Limb (tissue), 2 donors: ENCODE measurements around the gene PPP6R1.
"Not testable (repeated sequence)": the region's sequence is repeated elsewhere in the genome, so short reads cannot be mapped to it uniquely, and the experiment has no call there.

ENCODE experiments used
- DNase-seq, 2 donors: peaks; one replicate each; pipeline ENCODE4 v3.0.0-alpha.2; 2016; ENCODE audit errors: extremely low spot score in 2 of 2

PPP6R1 gene

DNA sequence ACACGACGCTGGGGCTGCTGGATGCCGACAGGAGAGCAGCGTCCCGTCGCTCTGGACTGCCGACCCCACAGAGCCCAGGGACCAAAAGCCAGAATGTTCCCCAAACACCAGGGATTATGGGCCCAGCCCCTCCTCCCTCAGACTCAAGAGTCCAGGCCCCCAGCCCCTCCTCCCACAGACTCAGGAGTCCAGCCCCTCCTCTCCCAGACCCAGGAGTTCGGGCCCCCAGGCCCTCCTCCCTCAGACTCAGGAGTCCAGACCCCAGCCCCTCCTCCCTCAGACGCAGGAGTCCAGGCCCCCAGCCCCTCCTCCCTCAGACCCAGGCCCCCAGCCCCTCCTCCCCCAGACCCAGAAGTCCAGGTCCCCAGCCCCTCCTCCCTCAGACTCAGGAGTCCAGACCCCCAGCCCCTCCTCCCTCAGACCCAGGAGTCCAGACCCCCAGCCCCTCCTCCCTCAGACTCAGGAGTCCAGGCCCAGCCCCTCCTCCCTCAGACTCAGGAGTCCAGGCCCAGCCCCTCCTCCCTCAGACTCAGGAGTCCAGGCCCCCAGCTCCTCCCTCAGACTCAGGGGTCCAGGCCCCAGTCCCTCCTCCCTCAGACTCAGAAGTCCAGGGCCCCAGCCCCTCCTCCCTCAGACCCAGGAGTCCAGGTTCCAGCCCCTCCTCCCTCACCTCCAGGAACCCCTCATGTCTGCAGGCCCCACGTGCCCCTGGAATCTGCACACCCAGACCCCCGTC, 34.0 kb downstream of the PPP6R1 start:
- not testable (repeated sequence) for DNase-seq

DNA sequence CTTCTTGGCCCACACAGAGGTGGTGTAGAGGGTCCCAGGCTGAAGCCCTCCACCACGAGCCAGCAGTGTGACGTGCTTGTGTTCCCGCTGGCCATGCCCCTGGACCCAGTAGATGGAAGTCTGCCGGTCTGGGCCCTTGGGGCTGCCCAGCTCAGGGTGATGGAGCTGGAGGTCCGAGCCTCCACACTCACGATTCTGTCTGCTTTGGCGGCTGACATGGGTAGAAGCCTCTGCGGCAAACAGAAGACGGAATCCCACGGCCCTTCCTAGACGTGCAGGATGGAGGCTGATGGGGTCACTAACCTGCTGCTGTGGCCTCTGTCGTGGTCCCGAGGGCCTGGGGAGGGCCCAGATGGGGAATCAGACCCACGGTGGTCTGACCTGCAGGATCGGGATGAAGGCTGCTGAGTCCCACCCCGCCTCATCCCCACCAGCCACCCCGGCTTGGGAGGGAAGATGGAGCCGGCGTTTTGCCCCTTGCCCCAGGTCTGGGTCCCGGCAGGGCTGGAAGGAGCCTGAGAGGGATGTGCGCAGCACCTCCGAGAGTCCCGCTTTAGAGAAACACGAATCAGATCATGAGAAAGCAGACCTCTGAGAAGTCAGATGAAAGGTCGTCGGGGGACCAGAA, 34.7 kb downstream of the PPP6R1 start:
- no peak for DNase-seq

DNA sequence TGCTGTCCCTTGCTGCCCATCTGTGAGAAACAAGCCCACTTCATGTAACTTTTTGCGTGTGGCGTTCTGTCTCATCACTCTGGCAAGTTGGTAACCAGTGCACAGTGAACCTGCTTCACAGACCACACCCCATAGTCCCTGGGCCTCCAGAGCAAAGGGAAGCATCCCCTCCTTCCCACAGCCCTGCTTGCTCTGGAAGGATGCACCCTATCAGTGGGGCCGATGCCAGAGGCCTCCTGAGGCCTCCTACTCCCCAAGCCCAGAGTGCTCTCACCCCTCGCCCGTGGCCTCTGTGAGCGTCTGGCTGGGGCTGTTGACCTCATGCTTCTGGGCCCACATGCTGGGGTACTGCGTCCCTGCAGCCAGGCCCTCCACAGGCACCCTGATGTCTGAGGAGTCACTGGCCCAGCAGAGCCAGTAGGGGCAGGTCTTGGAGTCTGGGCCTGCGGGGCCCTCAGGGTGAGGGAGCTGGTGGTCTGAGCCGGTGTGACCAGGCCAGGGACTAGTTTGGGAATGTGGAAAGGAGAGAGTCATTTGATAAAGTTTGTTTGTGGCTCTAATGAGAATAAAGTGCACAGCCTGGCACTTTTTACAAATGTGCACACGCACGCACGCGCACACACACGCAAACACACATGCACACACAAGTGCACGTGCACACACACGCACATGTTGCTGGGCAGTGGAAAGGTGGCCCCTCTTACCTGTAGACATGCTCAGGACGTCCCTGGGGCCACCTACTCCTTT, 35.4 kb downstream of the PPP6R1 start:
- DNase-seq, result no peak

- no peak for DNase-seq
Observed at GRCh38 chr19:55220525-55220924, 38.3 kb downstream of the PPP6R1 start.

GRCh38 chr19:55216461-55217198, 42.2 kb downstream of the PPP6R1 start:
- DNase-seq, result peak; percentile 59 to 82

GRCh38 chr19:55213547-55213946, 45.3 kb downstream of the PPP6R1 start:
- DNase-seq, result no peak

DNA sequence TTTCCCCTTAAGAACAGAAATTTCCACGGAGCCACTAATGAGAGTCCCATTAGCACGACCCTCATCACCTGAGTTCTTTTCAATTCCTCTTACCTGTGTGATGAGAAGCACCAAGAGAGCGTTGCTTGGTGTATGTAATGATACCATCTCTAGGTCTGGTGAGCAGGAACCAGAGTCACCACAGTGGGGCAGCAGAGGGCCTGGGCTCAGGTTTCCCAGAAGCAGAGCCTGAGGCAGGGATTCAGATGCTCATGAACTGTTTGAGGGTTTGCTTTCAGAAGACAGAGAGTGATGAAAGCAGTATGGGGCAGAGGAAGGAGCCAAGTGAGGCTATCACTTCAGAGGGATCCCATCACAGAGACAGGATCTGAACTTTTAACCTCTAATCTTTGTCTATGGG, 46.4 kb downstream of the PPP6R1 start:
- no peak for DNase-seq

DNA sequence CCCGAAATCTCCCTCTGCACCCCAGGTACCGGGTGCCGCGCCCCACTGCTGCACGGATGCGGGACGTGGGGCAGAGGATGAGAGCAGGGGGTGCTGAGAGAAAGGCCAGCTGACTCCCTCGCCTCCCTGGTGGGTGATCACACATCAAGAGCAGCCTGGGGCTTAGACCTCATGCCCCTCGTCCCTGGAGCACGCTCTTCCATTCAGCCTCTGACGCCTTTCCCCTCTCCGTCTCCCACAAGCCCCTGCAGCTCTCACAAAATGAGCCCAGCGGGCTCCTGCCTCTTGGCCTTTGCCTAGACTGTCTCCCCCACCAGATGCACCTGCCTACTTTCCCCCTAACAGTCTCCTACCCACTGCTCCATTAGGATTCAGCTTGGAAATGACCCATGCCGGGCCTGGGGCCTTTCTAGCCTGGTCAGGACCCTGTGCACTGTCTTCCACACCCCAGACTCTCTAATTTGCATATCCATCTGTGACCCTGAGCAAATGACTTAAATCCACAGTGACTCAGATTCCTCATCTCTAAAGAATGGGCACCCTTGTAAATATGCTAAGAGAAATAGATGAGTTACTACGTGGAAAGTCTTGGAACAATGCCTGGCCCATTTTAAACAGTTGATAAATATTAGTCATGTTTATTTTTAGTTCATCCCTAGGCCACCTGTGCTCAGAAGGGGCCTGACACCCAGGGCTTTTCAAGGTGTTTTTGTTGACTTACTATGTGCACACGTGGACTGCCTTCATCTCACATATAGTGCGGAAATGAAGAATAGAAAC, 48.9 kb downstream of the PPP6R1 start:
- DNase-seq, result no peak

GRCh38 chr19:55208880-55209692, 49.7 kb downstream of the PPP6R1 start, which contains the start of gene PTPRH:
Gene PTPRH (minus strand): TSS chr19:55209501. CDS start chr19:55209433, 68 bp downstream.
- DNase-seq, result no peak

DNA sequence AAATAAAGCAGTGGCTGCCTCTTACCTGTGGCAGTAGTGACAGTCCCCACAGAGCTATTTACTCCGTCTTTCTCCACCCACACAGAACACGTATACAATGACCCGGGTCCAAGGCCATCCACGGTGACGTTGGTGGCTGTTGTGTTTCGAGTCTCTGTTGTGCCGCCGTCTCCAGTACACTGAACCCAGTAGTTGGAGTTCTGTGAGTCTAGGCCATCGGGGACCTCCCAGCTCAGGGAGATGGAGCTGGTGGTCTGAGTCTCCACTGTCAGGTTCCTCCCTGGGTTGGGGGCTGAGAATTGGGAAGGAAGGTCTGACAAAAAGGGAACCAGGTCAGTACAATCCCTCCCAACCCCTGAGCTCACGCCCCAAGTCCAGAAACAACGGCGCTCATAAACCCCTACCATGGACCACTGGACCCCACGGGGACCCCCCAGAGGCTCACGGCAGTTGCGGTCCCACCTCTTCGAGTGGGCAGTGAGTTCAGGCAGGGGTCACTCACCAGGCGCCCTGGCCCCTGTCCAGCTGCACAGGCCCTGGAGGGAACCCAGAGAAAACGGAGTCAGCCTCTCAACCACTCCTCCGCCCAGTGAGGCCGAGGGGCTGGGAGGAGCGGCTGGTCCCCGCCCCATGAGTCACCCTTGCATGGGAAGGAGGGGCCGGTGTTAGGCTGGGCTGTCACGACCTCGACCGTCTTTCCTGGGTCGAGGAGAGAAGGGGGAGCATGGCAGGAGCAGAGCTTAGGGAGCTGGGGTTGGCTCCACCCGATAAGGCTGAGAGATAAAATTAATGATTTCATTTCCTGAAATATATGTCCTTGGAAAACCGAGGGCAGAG, 51.9 kb downstream of the PPP6R1 start:
- DNase-seq, result peak in 1 of 2 donors; percentile 58

DNA sequence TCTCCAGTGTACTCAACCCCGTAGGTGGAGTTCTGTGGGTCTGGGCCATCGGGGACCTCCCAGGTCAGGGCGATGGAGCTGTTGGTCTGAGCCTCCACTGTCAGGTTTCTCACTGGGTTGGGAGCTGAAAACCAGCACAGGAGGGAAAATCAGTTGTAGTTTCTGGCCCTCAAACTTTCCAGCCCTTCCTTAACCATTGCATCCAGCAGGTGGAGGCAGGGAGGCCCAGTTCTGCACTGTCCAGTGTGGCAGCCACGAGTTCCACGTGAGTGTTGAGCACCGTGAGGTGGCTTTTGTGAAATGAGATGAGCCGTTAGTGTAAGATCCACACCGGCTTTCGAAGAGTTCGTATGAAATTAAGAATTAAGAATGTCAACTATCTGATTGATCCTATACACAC, 56.6 kb downstream of the PPP6R1 start:
- DNase-seq, result not testable (repeated sequence)

- DNase-seq, result no peak
Observed at GRCh38 chr19:55199620-55200204, 59.1 kb downstream of the PPP6R1 start.

DNA sequence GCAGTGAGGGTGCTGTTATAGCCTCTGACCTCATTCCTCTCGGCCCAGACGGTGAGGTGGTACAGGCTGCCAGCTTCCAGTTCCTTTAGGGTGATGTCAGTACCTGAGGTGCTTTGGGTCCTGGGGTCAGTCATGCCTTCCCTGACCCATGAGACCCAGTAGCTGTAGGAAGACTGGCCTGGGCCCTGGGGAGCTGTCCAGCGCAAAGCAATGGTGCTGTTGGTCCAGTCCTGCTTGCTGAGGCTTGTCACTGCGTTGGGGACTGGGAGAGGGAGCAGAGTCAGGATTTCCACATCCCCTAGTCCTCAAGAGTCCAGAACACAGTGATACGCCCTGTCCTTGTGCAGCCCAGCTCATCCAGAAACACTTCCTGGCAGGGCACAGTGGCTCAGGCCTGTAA, 60.2 kb downstream of the PPP6R1 start:
- no peak for DNase-seq

DNA sequence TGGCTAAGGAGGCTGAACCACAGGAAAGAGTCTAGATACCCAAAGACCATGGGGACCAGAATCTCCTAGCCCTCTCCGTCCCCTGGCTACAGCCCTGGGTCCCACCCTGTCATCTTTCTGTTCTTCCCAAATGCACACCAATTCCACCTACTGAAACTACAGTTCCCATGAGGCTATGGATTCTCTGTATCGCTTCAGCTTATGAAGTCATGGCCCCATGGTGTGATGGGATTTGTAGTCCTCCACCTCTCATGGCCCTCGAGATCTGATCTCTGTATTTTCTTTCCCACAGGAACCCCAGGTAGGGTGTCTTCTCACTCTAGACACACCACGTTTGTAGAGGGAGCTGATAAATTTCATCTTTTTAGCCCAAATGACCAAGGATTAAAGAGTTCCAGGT, 61.3 kb downstream of the PPP6R1 start:
- no peak for DNase-seq

GRCh38 chr19:55196803-55197202, 62.0 kb downstream of the PPP6R1 start:
- no peak for DNase-seq

DNA sequence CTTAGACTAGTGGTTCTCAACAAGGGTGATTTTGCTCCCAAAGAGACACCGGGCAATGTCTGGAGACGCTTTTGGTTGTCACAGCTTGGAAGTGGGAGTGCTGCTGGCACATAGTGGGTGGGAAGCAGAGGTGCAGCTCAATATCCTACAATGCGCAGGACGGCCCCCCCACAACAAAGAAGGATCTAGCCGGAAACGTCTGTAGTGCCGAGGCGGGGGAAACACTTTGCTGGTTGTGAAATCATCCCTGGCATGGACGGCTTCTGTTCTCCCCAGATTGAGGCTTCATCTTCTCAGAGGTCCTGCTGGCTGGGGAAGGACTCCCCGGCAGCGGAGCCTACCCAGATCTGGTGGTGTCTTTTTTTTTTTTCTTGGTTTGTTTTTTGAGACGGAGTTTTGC, 65.3 kb downstream of the PPP6R1 start:
- DNase-seq, result no peak

DNA sequence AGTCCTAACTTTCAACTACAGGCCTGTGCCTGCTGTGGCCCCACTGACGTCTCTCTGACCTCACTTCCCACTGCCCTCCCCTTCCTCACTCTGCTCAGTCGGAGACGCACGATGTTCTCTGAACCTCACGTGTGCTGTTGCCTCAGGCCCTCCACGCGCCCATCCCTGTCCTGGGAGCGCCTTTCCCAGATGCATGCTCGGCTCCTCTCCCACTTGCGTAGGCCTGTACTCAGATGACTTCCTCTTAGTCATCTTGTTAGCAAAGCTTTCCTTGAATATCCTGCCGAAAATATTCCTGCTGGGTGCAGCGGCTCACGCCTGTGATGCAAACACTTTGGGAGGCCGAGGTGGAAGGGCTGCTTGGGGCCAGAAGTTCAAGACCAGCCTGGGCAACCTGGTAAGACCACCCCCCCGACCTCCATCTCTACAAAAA, 69.4 kb downstream of the PPP6R1 start:
- DNase-seq, result no peak

GRCh38 chr19:55188625-55189024, 70.2 kb downstream of the PPP6R1 start:
- DNase-seq, result no peak

DNA sequence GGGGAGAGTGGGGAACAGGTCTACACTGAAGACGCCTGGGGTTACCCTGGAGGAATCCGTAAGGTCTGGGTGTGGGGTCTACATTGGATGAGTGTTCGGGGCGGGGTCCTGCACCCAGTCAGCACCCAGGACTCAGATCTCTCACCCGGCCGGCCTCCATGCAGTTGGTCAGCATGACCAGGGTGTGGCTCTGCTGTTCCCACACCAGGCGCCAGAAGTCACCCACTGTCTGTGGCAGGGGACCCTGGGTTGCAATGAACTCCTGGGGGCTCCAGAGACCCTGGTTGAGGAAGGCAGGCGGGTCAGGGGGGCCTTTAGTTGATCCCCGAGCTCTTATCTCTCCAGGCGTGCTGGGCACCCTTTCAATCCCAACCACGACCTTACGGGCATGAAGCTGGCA, 72.7 kb downstream of the PPP6R1 start:
- no peak for DNase-seq
